ENCODE measurements around the gene COL27A1. TPM values are rescaled to one million over a fixed set of nuclear protein-coding genes. Genes with fewer than 3 reads are reported as not detected.

COL27A1 gene
- total RNA-seq, 3 donors from 2014 or later = 3.5 to 22.0 (median 6.7) TPM

GRCh38 chr9:114130141-114130540, 25.2 kb upstream of the COL27A1 start:
- no peak overlapping the region for H3K4me3 ChIP-seq
- H3K27me3 ChIP-seq = no peaks in the 10 kb centered on the region
- H3K36me3 ChIP-seq = no peaks in the 10 kb centered on the region
- no peak overlapping the region for H3K27ac ChIP-seq
- H3K9me3 ChIP-seq = peaks cover 0 to 4% of the 10 kb centered on the region in 2 donors
- no peaks in the 10 kb centered on the region for H3K4me1 ChIP-seq
- no peak for DNase-seq (ENCODE audit: low spot score in 2 of 2)
- intact Hi-C loops (cut with DNase I; ENCODE audit: low total_unique reads) = no loop called here
- TF ChIP-seq POLR2A (IDR thresholded peaks at IDR 0.05) (no peak), POLR2AphosphoS5 (IDR thresholded peaks at IDR 0.05) (no peak), CTCF (IDR thresholded peaks at IDR 0.05) (no peak)

DNA sequence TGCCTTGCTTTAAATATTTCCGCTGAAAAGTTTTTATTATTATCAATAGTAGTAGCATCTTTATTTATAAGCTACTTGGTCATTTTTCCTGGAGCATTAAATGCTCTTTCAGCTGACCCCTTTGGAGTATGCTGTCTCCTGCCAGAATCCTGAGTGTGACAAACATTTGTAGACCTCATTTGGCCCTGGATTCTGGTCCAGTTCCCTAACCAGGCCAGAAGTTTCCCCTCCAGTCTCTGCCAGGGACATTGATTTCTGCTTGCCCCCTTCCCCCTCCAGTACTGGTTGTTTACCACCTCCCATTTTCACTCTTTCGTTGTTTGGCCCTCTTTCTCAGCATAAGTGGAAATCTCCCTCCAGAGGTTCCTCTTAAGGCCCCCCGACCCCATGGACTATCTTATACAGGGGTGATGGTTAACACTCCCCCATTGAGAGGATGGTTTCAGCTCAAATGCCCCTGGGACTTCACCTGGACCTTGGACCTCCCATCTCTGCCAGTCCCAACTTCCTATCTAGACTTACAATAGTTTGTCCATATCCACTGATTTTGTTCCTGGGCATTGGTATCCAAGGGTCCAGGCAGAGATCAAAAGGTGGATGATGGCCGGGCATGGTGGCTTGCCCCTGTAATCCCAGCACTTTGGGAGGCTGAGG, 24.6 kb upstream of the COL27A1 start:
- TF ChIP-seq CTCF (IDR thresholded peaks at IDR 0.05) (no peak), POLR2AphosphoS5 (IDR thresholded peaks at IDR 0.05) (no peak), POLR2A (IDR thresholded peaks at IDR 0.05) (no peak)
- intact Hi-C loops (cut with DNase I; ENCODE audit: low total_unique reads) = no loop called here
- Histone ChIP-seq H3K27ac (no peak overlapping the region), H3K9me3 (peaks cover 0 to 4% of the 10 kb centered on the region in 2 donors), H3K36me3 (no peaks in the 10 kb centered on the region), H3K4me3 (no peak overlapping the region), H3K27me3 (no peaks in the 10 kb centered on the region), H3K4me1 (no peaks in the 10 kb centered on the region)
- DNase-seq (ENCODE audit: low spot score in 2 of 2) = no peak

DNA sequence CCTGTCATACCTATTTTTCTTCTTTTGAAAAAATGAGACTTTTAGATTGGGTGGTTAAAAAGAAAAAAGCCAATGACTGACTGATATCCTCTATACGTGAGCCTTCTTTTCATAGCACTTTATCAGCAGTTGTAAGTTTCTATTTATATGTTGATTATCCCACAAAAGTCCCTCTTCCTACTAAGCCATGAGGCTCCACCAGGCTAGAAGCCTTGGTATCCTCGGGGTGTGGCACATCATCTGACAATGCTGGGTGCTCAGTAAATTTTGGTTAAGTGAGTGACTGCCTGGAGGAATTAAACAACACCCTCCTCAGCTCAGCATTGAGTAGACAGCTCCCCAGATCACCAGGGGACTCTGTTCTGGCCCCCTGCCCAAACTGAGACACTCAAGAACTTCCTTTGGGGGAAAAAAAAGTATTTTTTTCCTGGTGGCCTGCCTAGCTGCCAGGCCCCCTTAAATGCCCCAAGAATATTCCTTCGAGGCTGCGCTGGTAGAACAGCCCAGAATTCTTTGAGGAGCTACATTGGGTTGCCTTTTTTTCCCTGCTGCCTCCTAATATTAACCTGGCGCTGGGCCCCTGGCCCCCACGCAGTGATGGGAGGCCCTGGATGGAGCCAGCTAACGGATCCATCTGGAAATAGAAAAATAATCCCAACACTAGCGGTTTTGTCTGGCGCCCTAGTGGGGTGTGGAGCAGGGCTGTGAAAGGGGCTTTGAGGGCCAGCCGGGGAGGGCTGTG, 23.4 kb upstream of the COL27A1 start:
- no peak for TF ChIP-seq POLR2AphosphoS5 (IDR thresholded peaks at IDR 0.05)
- TF ChIP-seq CTCF (IDR thresholded peaks at IDR 0.05) = no peak
- no peak for TF ChIP-seq POLR2A (IDR thresholded peaks at IDR 0.05)
- Histone ChIP-seq H3K27ac (no peak overlapping the region), H3K4me3 (no peak overlapping the region), H3K4me1 (no peaks in the 10 kb centered on the region), H3K27me3 (no peaks in the 10 kb centered on the region), H3K9me3 (peaks cover 0 to 4% of the 10 kb centered on the region in 2 donors), H3K36me3 (no peaks in the 10 kb centered on the region)
- DNase-seq (ENCODE audit: low spot score in 2 of 2) = no peak
- intact Hi-C loops (cut with DNase I; ENCODE audit: low total_unique reads) = no loop called here

DNA sequence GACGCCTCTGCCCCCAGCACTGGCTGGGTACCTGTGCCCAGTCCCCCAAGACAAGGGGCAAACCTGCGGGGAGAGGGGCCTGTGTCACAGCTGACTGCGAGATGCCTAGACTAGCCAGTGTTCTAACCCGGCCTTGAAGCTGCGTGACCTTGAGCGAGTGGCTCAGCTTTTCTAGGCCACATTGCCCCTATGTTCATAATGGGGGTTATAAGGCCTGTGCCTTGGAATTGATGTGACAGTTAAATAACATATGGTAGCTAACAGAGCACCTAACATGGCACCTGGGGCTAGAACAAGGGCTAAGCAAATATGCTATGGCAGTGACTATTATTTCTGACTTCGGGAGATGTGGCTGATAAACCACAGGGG, 22.8 kb upstream of the COL27A1 start:
- Histone ChIP-seq H3K4me1 (no peaks in the 10 kb centered on the region), H3K27ac (no peak overlapping the region), H3K4me3 (no peak overlapping the region), H3K27me3 (no peaks in the 10 kb centered on the region), H3K36me3 (no peaks in the 10 kb centered on the region), H3K9me3 (peaks cover 0 to 4% of the 10 kb centered on the region in 2 donors)
- TF ChIP-seq POLR2AphosphoS5 (IDR thresholded peaks at IDR 0.05) = no peak
- TF ChIP-seq POLR2A (IDR thresholded peaks at IDR 0.05) = no peak
- no peak for TF ChIP-seq CTCF (IDR thresholded peaks at IDR 0.05)
- DNase-seq (ENCODE audit: low spot score in 2 of 2) = no peak
- intact Hi-C loops (cut with DNase I; ENCODE audit: low total_unique reads) = no loop called here

- Histone ChIP-seq H3K27me3 (no peaks in the 10 kb centered on the region), H3K4me1 (no peaks in the 10 kb centered on the region), H3K36me3 (no peaks in the 10 kb centered on the region), H3K27ac (no peak overlapping the region), H3K9me3 (no peaks in the 10 kb centered on the region), H3K4me3 (no peak overlapping the region)
- DNase-seq (ENCODE audit: low spot score in 2 of 2) = no peak
- TF ChIP-seq CTCF (IDR thresholded peaks at IDR 0.05) (no peak), POLR2AphosphoS5 (IDR thresholded peaks at IDR 0.05) (no peak), POLR2A (IDR thresholded peaks at IDR 0.05) (no peak)
- intact Hi-C loops (cut with DNase I; ENCODE audit: low total_unique reads) = no loop called here
These were observed 20.4 kb upstream of the COL27A1 start for GRCh38 chr9:114134827-114135396.
